Sigmoid colon (tissue), 7 donors: ENCODE results near the gene ADH7. TPM values are rescaled to one million over a fixed set of nuclear protein-coding genes. Genes with fewer than 3 reads are reported as not detected.

ENCODE experiments used
- DNase-seq: peaks from one replicate; pipeline ENCODE4 v3.0.0-alpha.2; 2019
- H3K27ac ChIP-seq, 4 donors: fragments of 200-600 bp; sonication (generic); one replicate each; pipeline ENCODE4 v1.5.1; 2016 to 2019; ENCODE audit warnings: mild to moderate bottlenecking in 1 of 4
- H3K27me3 ChIP-seq, 3 donors: fragments of 200-600 bp; sonication (generic); one replicate each; pipeline ENCODE4 v1.5.1; 2019; ENCODE audit warnings: mild to moderate bottlenecking in 1 of 3
- H3K36me3 ChIP-seq, 4 donors: fragments of 200-600 bp; sonication (generic); one replicate each; pipeline ENCODE4 v1.5.1; 2016 to 2019
- H3K4me1 ChIP-seq, 4 donors: fragments of 200-600 bp; sonication (generic); one replicate each; pipeline ENCODE4 v1.5.1; 2017 to 2019
- H3K4me3 ChIP-seq, 4 donors: fragments of 200-600 bp; sonication (generic); one replicate each; pipeline ENCODE4 v1.5.1; 2017 to 2019; ENCODE audit warnings: mild to moderate bottlenecking in 2 of 4, moderate library complexity in 1 of 4
- H3K9me3 ChIP-seq, 4 donors: fragments of 200-600 bp in 3 of 4; sonication (generic) in 3 of 4; one replicate each; pipeline versions ENCODE4 v1.5.1 to v1.6.1; 2013 to 2019
- CTCF ChIP-seq, 4 experiments: fragments of 450-650 bp in 3 of 4; fragments of 200-600 bp in 1 of 4; IDR thresholded peaks; one replicate each; pipeline ENCODE4 v1.5.1; 2016 to 2019; ENCODE audit warnings: antibody characterized with exemption in 4 of 4, mild to moderate bottlenecking in 3 of 4, moderate library complexity in 2 of 4
- EP300 ChIP-seq, 4 donors: sonication (generic); formaldehyde crosslinking; IDR thresholded peaks; one replicate each; pipeline ENCODE4 v1.6.1; 2017; ENCODE audit warnings: antibody characterized with exemption in 4 of 4
- POLR2A ChIP-seq, 2 donors: fragments of 450-650 bp; IDR thresholded peaks; one replicate each; pipeline ENCODE4 v1.6.1; 2016; ENCODE audit warnings: antibody characterized with exemption in 2 of 2, mild to moderate bottlenecking in 2 of 2, moderate library complexity in 2 of 2
- POLR2AphosphoS5 ChIP-seq, 4 donors: sonication (generic); formaldehyde crosslinking; IDR thresholded peaks; one replicate each; pipeline ENCODE4 v1.6.1; 2017; ENCODE audit warnings: antibody characterized with exemption in 4 of 4
- WGBS, 2 donors: extraction: QIAGEN DNeasy Blood & Tissue Kit; methylation state at CpG; one replicate each; pipeline ENCODE4 v1.1.7; 2013; 5-methylcytosine and 5-hydroxymethylcytosine counted together
- intact Hi-C: fragments of 100-400 bp; cut with DNase I; formaldehyde crosslinking; loops from one replicate; pipeline ENCODE4 v1.15.1; 2023
- polyA plus RNA-seq, 3 donors: library from polyadenylated mRNA; stranded (reverse); fragments of 200-250 nt; gene quantifications; one replicate each; pipeline ENCODE4 v1.2.3, GENCODE V29; 2013
- total RNA-seq, 4 donors: library from RNA; depleted of rRNA; stranded (reverse); fragments of >200 nt; gene quantifications; one replicate each; pipeline ENCODE4 v1.1.0, GENCODE V29; 2016
- donor health status: healthy with polysubstance abuse.
- donor health status: Bipolar disorder and iron deficiency.
- donor health status: healthy.

Gene ADH7
- total and polyA plus RNA-seq, 7 donors, result 0.03 to 0.60 TPM; not detected in 5

GRCh38 chr4:99414401-99414800, 20.7 kb downstream of the ADH7 start:
- intact Hi-C loops, result no loop called here
- no peak for TF ChIP-seq POLR2A (IDR thresholded peaks at IDR 0.05)
- no peak for TF ChIP-seq CTCF (IDR thresholded peaks at IDR 0.05)
- TF ChIP-seq EP300 (IDR thresholded peaks at IDR 0.05), result no peak
- no peak for TF ChIP-seq POLR2AphosphoS5 (IDR thresholded peaks at IDR 0.05)
- H3K9me3 ChIP-seq, result no peaks in the 10 kb centered on the region
- no peak for DNase-seq
- peaks cover 0 to 3% (median 0%) of the 10 kb centered on the region in 4 donors for H3K4me1 ChIP-seq
- H3K36me3 ChIP-seq, result no peaks in the 10 kb centered on the region
- H3K4me3 ChIP-seq, result no peak overlapping the region
- H3K27ac ChIP-seq, result peak overlapping the region in 1 of 4 donors; percentile 12
- H3K27me3 ChIP-seq, result no peaks in the 10 kb centered on the region

GRCh38 chr4:99413140-99413539, 22.0 kb downstream of the ADH7 start:
- DNase-seq, result no peak
- peak overlapping the region in 1 of 4 donors; percentile 15 for H3K27ac ChIP-seq
- no peaks in the 10 kb centered on the region for H3K27me3 ChIP-seq
- no peaks in the 10 kb centered on the region for H3K9me3 ChIP-seq
- H3K4me3 ChIP-seq, result no peak overlapping the region
- peaks cover 0 to 14% (median 8%) of the 10 kb centered on the region in 4 donors for H3K4me1 ChIP-seq
- WGBS, 2 donors, result 76 to 89% methylated on average over 4 of the region's 4 CpGs
- intact Hi-C loops, result no loop called here
- H3K36me3 ChIP-seq, result no peaks in the 10 kb centered on the region
- no peak for TF ChIP-seq CTCF (IDR thresholded peaks at IDR 0.05)
- no peak for TF ChIP-seq POLR2A (IDR thresholded peaks at IDR 0.05)
- TF ChIP-seq POLR2AphosphoS5 (IDR thresholded peaks at IDR 0.05), result no peak
- no peak for TF ChIP-seq EP300 (IDR thresholded peaks at IDR 0.05)

- no peaks in the 10 kb centered on the region for H3K9me3 ChIP-seq
- DNase-seq, result no peak
- H3K4me3 ChIP-seq, result no peak overlapping the region
- H3K27ac ChIP-seq, result no peak overlapping the region
- no peaks in the 10 kb centered on the region for H3K36me3 ChIP-seq
- intact Hi-C loops, result no loop called here
- TF ChIP-seq POLR2A (IDR thresholded peaks at IDR 0.05) (no peak), CTCF (IDR thresholded peaks at IDR 0.05) (no peak), POLR2AphosphoS5 (IDR thresholded peaks at IDR 0.05) (no peak)
- peaks cover 0 to 19% (median 18%) of the 10 kb centered on the region in 4 donors for H3K4me1 ChIP-seq
- H3K27me3 ChIP-seq, result no peaks in the 10 kb centered on the region
Observed at GRCh38 chr4:99411041-99411440, 24.1 kb downstream of the ADH7 start.

- no peak overlapping the region for H3K4me3 ChIP-seq
- intact Hi-C loops, result no loop called here
- no peaks in the 10 kb centered on the region for H3K27me3 ChIP-seq
- 83 to 92% methylated on average over 5 of the region's 5 CpGs for WGBS, 2 donors
- H3K27ac ChIP-seq, result peak overlapping the region in 1 of 4 donors; percentile 9
- no peaks in the 10 kb centered on the region for H3K9me3 ChIP-seq
- no peaks in the 10 kb centered on the region for H3K36me3 ChIP-seq
- no peak for TF ChIP-seq POLR2A (IDR thresholded peaks at IDR 0.05)
- no peak for TF ChIP-seq POLR2AphosphoS5 (IDR thresholded peaks at IDR 0.05)
- TF ChIP-seq CTCF (IDR thresholded peaks at IDR 0.05), result no peak
- no peak for TF ChIP-seq EP300 (IDR thresholded peaks at IDR 0.05)
- DNase-seq, result no peak
- H3K4me1 ChIP-seq, result peaks cover 0 to 24% (median 22%) of the 10 kb centered on the region in 4 donors
Observed at GRCh38 chr4:99410075-99410474, 25.1 kb downstream of the ADH7 start.

GRCh38 chr4:99408346-99408745, 26.8 kb downstream of the ADH7 start:
- H3K27ac ChIP-seq, result peak overlapping the region; percentile 2 to 55 (median 44)
- H3K27me3 ChIP-seq, result no peaks in the 10 kb centered on the region
- H3K36me3 ChIP-seq, result no peaks in the 10 kb centered on the region
- TF ChIP-seq POLR2A (IDR thresholded peaks at IDR 0.05) (no peak), EP300 (IDR thresholded peaks at IDR 0.05) (no peak), CTCF (IDR thresholded peaks at IDR 0.05) (no peak), POLR2AphosphoS5 (IDR thresholded peaks at IDR 0.05) (peak in 1 of 4 donors; percentile 25)
- H3K4me3 ChIP-seq, result no peak overlapping the region
- peaks cover 0 to 37% (median 31%) of the 10 kb centered on the region in 4 donors for H3K4me1 ChIP-seq
- DNase-seq, result no peak
- H3K9me3 ChIP-seq, result no peaks in the 10 kb centered on the region
- intact Hi-C loops, result loop anchor here (5.0 kb wide), 2 partner anchors 54 to 411 kb away; partner anchors contain the start of gene METAP1
